Stimulated activated CD4-positive, alpha-beta T cell treated with anti-CD3 and anti-CD28 coated beads, Interleukin-12 subunit alpha, Interleukin-12 subunit beta, amount 100 ng/mL, for 4 hours (primary cell): ENCODE measurements around the gene POU1F1.
"Not testable (repeated sequence)": the region's sequence is repeated elsewhere in the genome, so short reads cannot be mapped to it uniquely, and the experiment has no call there.

Experiments
- DNase-seq: peaks from one replicate; pipeline ENCODE4 v3.0.0-alpha.2; 2020

Gene POU1F1, protein sequence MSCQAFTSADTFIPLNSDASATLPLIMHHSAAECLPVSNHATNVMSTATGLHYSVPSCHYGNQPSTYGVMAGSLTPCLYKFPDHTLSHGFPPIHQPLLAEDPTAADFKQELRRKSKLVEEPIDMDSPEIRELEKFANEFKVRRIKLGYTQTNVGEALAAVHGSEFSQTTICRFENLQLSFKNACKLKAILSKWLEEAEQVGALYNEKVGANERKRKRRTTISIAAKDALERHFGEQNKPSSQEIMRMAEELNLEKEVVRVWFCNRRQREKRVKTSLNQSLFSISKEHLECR

DNA sequence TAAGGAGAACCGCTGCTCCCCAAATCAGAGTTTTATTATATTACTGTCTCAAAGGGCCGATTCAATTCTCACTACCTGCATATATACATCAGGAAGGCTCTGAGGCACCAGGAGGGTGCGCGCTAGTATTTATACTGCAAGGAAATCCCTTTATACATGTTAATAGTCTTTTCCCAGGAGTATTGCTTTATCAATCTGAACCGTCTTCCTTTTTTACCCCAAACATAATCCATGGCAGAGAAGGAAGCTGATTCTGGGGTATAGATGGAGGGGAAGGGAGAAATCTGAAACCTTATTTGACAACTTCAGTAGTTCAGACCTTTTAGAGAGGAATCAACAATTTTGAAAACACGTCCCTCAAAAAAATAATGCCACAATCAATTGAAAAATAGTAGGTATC, at the start of gene POU1F1:
TSS of gene POU1F1 (minus strand) at position 101 of the 400 bp plus-strand sequence. CDS start 122 bp downstream, outside the sequence.
- no peak for DNase-seq

DNA sequence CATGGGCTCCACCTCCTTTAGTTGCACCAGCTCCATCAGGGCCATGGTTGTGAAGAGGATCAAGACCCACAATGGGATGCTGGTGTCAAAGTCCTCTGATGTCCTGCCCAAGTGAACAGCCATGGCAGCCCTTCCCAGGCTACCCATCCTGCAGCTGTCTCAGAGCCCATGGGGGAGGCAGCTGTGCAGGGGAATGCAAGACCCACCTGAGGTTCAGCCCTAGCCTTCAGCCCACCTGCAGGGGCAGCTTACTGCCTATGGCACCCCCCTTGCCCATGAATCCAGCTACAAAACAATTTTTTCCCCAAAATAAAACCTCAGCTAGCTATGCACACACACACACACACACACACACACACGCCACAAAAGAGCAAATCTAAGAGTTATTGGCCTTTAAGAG, 48.2 kb upstream of the POU1F1 start:
- no peak for DNase-seq

DNA sequence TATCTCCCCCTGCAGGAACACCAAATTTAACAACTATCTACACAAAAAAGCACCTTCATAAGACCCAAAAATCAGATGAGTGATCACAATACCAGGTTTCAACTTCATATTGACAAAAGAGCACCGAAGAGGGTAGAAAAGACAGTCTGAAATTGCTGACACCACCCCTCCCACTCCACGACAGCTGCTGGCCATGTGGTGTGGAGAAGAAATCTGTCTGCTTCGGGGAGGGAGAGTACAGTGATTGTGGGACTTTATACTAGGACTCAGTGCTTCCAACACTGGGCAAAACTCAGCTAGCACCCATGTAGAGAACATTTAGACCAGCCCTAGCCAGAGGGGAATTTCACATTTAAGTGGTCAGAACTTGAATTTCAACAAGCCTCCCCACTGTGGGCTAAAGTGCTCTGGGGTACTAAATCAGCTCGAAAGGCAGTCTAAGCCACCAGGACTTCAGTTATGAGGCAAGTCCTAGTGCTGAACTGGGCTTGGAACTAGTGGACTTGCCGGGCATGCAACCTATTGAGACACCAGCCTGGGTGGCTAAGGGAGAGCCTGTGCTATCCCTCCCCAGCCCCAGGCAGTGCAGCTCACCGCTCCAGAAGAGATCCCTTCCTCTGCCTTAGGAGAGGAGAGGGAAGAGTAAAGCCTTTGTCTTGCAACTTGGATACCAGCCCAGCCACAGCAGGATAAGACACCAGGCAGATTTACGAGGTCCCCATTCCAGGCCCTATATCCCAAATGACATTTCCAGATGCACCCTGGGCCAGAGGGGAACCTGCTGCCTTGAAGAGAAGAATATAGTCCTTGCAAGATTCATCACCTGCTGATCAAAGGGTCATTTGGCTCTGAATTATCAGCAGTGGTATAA, 44.6 kb upstream of the POU1F1 start:
- DNase-seq = no peak

DNA sequence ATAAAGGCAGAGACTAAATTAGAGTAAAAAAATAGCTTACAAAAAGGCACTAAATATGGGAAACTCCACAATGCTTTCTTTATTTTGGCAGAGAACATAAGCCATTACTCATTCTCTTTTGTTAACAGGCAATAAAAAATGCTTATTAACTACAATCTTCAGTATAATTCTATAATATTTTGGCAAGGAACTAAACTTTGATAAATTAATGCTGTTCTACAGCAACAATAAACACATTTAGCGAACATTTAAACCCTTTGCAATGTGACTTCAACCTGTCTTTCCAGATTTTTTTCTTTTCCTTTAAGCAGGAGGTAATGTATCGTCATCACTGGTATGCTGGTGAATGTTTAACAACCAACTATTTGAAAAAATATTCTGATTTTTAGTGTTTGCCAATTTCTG, 42.2 kb upstream of the POU1F1 start:
- no peak for DNase-seq

DNA sequence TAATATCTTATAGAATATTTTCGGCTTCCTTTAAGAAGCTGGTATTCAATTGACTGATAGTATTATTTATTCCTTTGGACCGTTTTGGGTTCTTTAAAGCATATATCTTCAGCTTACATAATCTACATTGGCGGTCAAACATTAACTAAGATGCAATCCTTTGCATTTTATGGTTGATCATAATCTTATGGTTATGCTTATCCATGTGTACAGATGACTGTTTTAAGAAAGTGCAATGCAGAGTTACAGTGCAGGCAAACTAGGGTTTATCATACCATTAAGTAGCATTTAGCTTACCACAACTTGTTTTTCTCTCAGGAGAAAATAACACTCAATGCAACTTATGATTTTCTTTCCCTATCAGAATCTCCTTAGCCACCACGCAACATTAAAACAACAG, 41.4 kb upstream of the POU1F1 start:
- no peak for DNase-seq

DNA sequence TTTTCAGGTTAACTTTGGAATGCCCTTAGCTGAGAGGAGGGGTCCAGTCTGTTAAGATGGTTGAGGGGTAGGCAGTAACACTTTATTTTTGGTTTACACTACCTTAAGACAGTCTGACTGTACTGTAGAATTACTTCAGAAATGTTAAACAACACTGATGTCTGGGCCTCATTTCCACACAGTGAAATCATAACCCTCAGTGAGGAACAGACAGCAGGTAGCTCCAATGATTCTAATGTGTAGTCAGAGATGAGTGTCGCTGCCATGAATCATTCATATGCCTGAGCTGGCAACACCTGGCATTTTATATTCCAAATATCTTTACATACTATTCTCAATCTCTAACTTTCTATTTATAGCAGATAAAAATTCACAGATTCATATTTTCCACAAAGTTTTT, 37.3 kb upstream of the POU1F1 start:
- no peak for DNase-seq

DNA sequence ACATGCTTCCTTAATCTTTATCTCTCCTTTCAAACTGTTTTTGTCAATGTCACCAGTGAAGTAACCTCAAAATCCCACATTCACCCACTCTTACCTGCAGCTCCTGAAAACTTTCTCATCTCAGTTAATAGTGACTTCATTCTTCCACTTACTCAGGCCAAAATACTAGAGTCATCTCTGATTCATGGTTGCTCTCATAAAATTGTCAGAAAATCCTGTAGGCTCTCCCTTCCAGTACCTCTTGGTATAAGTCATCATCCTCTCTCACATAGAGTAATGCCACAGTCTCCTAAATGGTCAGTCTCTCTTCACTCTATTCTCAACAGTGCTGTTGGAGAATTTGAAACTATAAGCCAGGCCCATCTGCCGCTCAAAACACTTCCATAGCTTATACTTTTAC, 34.9 kb upstream of the POU1F1 start:
- no peak for DNase-seq

DNA sequence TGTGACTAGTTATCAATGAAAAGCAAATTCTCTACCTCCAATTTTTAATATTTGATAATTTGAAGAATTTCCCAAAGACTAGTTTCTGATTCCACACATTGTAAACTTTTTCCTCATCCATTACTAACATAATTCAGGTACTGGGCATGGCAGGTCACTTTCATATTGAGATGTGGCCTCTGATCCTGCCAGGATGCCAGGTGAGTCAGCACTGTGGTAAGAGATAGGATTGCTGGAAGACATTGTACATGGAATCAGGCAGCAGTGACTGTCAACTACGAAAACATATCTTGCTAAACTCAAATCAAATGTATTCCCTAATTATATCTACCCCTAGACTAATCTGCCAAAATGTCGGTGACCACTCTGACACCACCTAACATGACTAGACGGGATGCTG, 33.2 kb upstream of the POU1F1 start:
- DNase-seq = no peak

DNA sequence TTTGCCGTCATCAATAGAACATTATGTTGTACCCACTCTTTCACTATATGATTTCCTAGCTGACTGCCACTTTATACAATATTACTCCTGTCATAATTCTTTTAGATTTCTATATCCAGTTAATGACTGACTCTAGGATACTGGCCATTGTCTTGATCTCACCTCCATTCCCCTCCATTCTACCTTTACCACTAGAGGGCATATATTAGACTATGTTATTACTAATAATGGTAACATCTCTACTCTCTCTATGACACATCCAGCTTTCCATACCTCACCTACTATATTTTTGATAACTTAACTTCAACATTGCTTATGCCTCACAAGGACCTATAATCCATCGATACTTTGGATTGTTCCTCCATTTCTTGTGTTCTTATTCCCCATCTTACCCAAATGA, 31.4 kb upstream of the POU1F1 start:
- no peak for DNase-seq

DNA sequence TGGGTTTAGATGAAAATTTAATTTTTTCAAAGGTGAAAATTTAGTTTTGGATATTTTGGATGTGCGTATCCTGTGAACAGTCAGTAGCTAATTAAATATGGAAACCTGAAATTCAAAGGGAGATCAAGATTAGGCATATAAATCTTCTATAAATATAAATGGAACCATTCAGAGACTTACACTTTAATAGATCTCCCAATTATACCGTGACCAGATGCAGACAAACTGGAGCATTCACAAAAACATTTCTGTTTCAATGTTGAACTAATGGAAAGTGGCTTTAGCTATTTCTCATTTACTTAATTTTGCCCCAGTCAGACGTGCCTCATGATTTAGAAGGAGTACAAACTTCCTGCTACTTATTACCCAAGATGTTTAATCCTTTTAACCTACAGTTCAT, 29.1 kb upstream of the POU1F1 start:
- no peak for DNase-seq

DNA sequence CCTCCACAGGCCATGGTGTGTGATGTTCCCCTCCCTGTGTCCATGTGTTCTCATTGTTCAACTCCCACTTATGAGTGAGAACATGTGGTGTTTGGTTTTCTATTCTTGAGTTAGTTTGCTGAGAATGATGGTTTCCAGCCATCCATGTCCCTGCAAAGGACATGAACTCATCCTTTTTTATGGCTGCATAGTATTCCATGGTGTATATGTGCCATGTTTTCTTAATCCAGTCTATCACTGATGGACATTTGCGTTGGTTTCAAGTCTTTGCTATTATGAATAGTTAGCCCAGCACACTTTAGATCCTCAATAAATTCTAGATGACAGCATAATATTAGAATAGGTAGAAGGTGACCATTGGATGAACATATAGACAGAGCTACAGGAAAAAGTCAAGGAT, 28.6 kb upstream of the POU1F1 start:
- DNase-seq = not testable (repeated sequence)

DNA sequence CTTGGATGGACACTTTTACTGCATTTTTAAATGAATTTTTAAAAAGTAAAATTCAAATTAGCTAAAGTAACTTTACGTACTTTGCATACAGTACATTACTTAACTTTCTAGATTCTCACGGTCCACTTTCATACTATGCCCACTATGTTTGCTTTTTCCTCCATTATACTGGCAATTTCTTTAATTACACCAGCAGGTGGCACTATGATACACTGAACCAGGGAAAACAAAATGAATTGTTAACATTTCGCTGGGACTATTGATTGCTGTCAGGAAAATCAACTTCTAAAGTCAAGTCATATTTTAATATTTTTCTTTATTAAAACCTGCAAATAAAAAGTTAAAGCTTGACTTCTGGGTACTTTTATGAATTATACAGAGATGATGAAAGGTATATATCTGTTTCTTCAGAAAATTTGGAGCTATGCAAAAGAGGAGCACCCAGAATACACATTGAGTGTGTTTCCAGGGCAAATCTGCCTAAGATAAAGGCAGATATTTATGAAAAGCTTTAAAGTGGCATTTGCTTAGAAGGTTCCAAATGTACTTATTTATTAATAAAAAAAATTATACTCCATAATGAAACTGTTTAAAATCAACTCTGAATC, 21.8 kb upstream of the POU1F1 start:
- no peak for DNase-seq

DNA sequence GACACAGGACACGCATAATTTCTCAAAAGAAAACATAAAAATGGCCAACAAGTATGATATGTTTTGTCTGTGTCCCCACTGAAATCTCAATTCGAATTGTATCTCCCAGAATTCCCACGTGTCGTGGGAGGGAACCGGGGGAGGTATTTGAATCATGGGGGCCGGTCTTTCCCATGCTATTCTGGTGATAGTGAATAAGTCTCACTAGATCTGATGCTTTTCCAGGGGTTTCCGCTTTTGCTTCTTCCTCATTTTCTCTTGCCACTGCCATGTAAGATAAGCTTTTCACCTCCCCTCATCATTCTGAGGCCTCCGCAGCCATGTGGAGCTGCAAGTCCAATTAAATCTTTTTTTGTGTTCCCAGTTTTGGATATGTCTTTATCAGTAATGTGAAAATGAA, 12.1 kb upstream of the POU1F1 start:
- no peak for DNase-seq

DNA sequence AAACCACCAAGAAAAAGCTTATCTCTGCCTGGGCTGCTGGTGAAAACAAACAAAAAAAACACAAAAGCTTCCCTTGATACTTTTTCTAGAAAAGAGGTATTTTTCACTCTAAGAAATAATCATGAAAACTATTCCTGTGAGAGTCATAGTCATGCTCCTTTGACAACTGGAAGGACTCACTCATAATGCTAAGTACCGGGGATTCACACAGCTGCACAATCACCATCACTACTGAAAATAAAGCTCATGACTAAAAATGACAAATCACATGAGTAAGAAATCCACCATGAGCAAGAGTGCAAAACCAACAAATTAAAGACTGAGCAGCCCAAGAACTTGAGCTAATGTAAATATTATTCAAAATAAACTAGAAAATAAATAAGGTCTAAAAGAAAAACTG, 10.6 kb upstream of the POU1F1 start:
- DNase-seq = no peak

DNA sequence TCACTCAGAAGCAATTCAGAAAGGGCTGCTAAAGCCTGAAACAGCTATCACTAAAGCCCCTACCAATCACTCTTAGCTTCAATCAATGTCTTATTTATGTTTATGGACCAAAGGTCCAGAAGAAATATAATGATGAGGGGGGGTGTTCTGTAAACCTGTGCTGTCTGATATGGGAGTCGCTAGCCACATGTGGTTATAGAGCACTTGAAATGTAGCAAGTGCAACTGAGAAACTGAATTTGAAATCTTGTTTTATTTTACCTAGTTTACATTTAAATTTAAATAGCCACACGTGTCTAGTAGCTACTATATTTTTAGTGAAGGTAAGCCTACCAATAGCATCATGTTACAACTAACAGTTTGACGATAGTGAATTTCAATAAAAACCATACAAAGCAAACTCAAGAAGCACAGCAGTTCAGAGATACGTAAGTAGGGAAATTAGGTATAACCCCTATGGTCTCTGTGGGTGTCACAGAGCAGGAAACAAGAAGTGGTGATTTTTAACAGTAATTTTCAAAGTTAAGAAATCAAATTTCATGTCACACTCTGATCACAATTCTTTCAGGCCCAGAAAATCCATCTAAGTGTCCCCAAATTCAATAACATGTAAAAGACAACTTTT, 3.6 kb downstream of the POU1F1 start:
- DNase-seq = no peak

DNA sequence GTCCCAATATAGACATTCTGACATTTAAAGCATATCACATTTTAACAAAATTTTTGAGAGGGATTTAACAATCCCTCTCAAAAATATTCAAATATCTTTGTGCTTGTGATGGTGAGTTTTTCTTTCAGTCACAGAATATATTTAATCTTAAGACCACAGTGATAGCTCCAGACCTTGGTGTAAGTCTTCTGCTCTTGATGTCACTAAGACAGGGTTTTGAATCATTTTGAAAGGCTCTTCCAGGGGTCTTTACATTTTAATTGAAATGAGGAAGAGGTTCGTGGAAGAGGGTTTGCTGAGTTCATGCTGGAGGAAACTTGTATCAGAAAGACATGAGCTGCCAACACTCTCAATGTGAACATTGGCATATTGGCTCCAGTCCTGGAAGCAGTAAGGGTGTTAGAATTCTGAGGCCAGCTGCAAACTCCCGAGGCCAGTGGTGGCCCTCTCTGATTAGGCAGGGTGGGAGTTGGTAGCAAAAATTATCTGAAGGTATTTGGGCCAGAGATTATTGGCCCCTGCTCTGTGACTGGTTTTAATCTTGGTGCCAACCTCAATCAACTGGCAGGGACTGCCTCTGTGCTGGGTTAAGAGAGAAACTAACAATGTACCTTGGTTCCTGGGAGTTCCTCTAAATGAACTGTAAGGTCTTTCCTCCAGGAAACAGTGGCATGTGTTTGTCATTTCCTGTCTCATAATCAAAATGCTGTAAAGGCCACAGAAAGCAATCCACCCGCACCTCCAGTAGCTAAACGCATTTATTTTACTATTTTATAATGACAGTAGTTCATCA, 5.3 kb downstream of the POU1F1 start:
- no peak for DNase-seq

DNA sequence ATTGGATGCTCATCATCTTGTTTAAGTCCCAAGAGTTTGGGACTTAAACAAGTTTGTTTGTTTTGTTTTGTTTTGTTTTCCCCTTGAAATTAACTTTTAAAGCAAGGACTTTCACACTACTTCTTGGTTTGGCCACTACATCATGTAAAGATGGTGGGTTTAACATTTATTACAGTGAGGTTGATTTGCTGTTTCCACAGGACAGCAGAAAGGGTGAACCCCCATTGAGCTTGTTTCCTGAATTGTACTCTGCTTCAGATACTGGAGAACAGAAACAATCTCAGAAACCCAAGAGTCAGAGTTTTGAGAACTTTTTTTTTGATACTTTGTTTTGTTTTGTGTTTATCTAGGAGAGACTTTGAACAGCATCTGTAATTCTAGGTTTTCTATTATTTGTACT, 6.7 kb downstream of the POU1F1 start:
- no peak for DNase-seq

DNA sequence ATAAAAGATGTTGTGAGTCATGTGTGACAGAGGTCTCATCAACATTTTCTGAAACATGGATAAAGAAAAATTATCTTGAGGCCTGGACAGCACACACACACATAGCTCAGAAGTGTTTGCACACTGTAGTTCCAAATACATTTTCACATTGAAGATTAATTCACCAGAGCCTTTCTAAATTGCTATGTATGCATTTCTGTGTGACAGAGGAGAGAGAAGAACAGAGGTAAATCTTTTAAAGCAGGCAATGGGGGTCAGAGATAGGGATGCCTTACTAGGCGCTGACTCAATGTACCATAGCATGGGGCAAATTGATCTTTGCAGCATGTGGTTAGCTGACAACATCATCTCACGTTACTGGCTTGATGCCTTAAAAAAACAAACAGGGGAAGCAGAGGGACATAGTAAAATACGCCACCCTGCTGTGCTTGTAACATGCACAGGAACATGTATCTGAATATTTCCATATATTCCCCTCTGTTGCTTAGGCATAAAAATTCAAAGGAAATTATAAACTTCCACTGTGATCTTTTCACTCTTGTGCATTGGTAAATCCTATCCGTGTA, 7.7 kb downstream of the POU1F1 start:
- DNase-seq = no peak

DNA sequence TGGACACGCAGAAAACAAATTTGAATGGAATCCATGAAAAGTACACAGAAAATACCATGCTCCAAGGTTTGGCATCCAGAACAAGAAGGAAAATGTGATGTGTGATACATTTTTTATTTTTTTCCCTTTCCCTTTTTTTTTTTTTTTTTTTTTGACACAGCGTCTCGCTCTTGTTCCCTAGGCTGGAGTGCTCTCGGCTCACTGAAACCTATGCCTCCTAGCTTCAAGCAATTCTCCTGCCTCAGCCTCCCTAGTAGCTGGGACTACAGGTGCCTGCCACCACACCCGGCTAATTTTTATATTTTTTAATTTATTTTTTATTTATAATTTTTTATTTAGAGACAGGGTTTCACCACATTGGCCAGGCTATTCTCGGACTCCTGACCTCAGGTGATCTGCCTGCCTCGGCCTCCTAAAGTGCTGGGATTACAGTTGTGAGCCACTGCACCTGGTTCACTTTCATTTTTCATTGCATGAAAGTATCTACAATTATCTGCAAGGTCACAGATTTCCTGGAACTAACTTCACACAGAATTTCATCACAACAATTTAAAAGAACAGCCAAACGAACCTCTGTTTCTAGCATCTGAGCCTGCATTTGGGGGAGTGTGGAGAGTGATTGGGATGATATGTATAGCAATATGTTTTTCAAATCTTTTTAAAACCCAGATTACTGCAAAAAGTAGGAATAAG, 8.3 kb downstream of the POU1F1 start:
- no peak for DNase-seq

DNA sequence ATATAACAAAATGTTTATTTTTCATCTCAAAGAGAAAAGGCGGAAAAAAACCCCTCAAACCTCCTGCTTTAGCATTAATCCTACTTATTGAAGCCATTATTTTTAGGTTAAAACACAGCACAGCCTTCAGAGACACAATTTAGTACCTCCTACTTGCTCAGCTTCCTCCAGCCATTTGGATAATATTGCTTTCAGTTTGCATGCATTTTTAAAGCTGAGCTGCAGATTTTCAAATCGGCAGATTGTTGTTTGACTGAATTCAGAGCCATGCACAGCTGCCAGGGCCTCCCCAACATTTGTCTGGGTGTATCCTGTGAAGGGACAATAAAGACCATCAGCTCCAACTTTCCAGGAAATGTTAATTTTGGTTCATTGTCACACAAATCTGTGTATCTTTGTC, 14.5 kb downstream of the POU1F1 start:
- DNase-seq = no peak

DNA sequence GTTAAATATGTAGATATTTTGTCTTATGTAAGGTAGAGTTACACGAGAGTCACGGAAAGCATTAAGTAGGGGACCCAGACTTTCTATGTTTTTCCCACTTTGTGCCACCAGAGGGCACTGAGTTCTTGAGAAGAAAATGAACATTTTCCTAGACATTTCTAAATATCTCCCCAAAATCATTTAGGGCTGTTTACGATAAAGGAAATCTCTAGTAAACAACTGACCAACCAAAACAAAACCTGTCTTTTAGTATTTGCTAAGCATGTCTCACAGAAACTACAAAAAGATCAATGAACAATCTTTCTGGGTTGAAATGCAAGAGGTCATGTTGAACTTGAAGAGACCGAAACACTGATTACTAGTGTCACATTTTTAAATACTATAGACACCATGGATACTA, 16.1 kb downstream of the POU1F1 start:
- peak; percentile 10 for DNase-seq

DNA sequence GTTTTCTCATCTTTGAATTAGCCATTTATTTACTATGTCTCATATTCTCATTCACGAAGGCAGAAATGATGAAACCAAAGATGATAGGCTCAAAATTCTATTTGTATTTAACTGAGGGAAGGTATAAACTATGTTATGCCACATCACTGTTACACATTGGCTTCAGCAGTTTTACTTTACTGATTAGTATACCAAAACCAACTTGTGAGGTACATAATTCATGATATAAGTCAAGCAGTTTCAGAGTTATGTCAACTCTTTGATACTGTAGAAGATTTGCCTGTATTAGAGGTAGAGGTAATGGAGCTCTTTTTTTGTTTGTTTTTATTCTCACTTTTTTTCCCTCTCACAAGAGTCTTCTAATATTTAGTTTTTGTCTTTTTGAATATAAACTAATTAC, 26.4 kb downstream of the POU1F1 start:
- no peak for DNase-seq
